H1 (cell line): Measurements from ENCODE around the gene FGGY. TPM values are rescaled to one million over a fixed set of nuclear protein-coding genes. Genes with fewer than 3 reads are reported as not detected.

ENCODE experiments used
- CTCF ChIA-PET: fragments of 300-600 bp; sonication (Branson Sonifier 250); formaldehyde crosslinking; loops from one replicate; lab custom pipeline; 2021; ENCODE audit not compliant: partially characterized antibody; lab: Charles Lee
- POLR2A ChIA-PET: fragments of 300-600 bp; sonication (Branson Sonifier 250); formaldehyde crosslinking; loops from one replicate; lab custom pipeline; 2021; ENCODE audit warnings: inconsistent platforms; ENCODE audit not compliant: partially characterized antibody; lab: Charles Lee
- DNase-seq, 2 experiments: peaks; one replicate each; pipeline versions ENCODE4 v3.0.0 to v3.0.0-alpha.2; 2010 to 2022; ENCODE audit warnings: low spot score in 2 of 2, low read depth in 1 of 2, mixed read lengths in 1 of 2
- FAIRE-seq: peaks from 2 replicates; lab custom pipeline; 2011; peaks lifted over from hg19 to GRCh38; lab: Jason Lieb, UNC
- H2AFZ ChIP-seq: 2 replicates; pipeline ENCODE4 v1.8.1; 2012; ENCODE audit warnings: low read length, inconsistent platforms
- H2AK5ac ChIP-seq: 2 replicates; pipeline ENCODE4 v1.6.1; 2013; ENCODE audit warnings: low read depth, low read length
- H2BK120ac ChIP-seq: replicated peaks from 2 replicates; pipeline ENCODE3; 2013; ENCODE audit warnings: low read depth, low read length, inconsistent platforms
- H2BK12ac ChIP-seq: 2 replicates; pipeline ENCODE4 v1.6.1; 2013; ENCODE audit warnings: low read depth, low read length
- H2BK15ac ChIP-seq: 2 replicates; pipeline ENCODE4 v1.6.1; 2013; ENCODE audit warnings: low read length
- H2BK20ac ChIP-seq: 2 replicates; pipeline ENCODE4 v1.6.1; 2013; ENCODE audit warnings: low read length
- H2BK5ac ChIP-seq: 2 replicates; pipeline ENCODE4 v1.6.1; 2013; ENCODE audit warnings: low read depth, low read length
- H3K14ac ChIP-seq: 2 replicates; pipeline ENCODE4 v1.6.1; 2013; ENCODE audit warnings: inconsistent platforms; ENCODE audit not compliant: insufficient read length
- H3K18ac ChIP-seq: 2 replicates; pipeline ENCODE4 v1.6.1; 2013; ENCODE audit warnings: low read length; ENCODE audit errors: extremely low read depth
- H3K23ac ChIP-seq: 2 replicates; pipeline ENCODE4 v1.6.1; 2013; ENCODE audit warnings: inconsistent platforms; ENCODE audit not compliant: insufficient read length
- H3K23me2 ChIP-seq: 2 replicates; pipeline ENCODE4 v1.6.1; 2013; ENCODE audit warnings: low read depth, low read length
- H3K27ac ChIP-seq: 2 replicates; pipeline ENCODE4 v1.6.1; 2011; ENCODE audit warnings: low read depth, low read length, inconsistent platforms
- H3K27me3 ChIP-seq, 4 experiments: replicated peaks in 1 of 4; 1 replicate in 1 of 4; 2 replicates in 3 of 4; pipeline versions ENCODE4 v1.6.1 to v1.8.1; 2011 to 2013; ENCODE audit warnings: low read length in 3 of 4, mild to moderate bottlenecking in 3 of 4, inconsistent platforms in 2 of 4, mixed read lengths in 2 of 4, moderate library complexity in 1 of 4; ENCODE audit not compliant: control insufficient read depth in 3 of 4, insufficient read depth in 3 of 4; ENCODE audit errors: extremely low read depth in 1 of 4
- H3K36me3 ChIP-seq, 4 experiments: 2 replicates each; pipeline versions ENCODE4 v1.6.1 to v1.8.1; 2011 to 2013; ENCODE audit warnings: mild to moderate bottlenecking in 4 of 4, low read length in 3 of 4, moderate library complexity in 2 of 4, control low read depth in 1 of 4, inconsistent platforms in 1 of 4; ENCODE audit not compliant: insufficient read depth in 4 of 4, control insufficient read depth in 2 of 4
- H3K4ac ChIP-seq: replicated peaks from 2 replicates; pipeline ENCODE3; 2013; ENCODE audit warnings: low read length, low read depth, mixed read lengths, inconsistent platforms; ENCODE audit not compliant: insufficient read length
- H3K4me1 ChIP-seq, 4 experiments: replicated peaks in 1 of 4; 1 replicate in 1 of 4; 2 replicates in 3 of 4; pipeline versions ENCODE4 v1.6.1 to v1.8.1; 2011 to 2013; ENCODE audit warnings: low read length in 3 of 4, inconsistent platforms in 2 of 4, mixed read lengths in 1 of 4; ENCODE audit not compliant: insufficient read depth in 4 of 4, control insufficient read depth in 3 of 4
- H3K4me2 ChIP-seq, 2 experiments: 2 replicates each; pipeline versions ENCODE4 v1.6.1 to v1.8.1; 2011 to 2013; ENCODE audit warnings: low read depth in 2 of 2, low read length in 2 of 2, control low read depth in 1 of 2, inconsistent platforms in 1 of 2, mild to moderate bottlenecking in 1 of 2; ENCODE audit not compliant: insufficient read depth in 1 of 2
- H3K4me3 ChIP-seq, 4 experiments: fragments of 200-600, 300-600 bp in 1 of 4; sonication (generic), shearing (Covaris generic), sonication (Bioruptor Twin) in 1 of 4; 2 replicates each; pipeline versions ENCODE4 v1.5.1 to v1.8.1; 2011 to 2016; ENCODE audit warnings: low read length in 4 of 4, low read depth in 3 of 4, control low read depth in 2 of 4, inconsistent platforms in 2 of 4, mild to moderate bottlenecking in 2 of 4, mixed read lengths in 1 of 4, moderate library complexity in 1 of 4; ENCODE audit not compliant: insufficient read depth in 2 of 4; ENCODE audit errors: extremely low read depth in 1 of 4
- H3K56ac ChIP-seq: replicated peaks from 2 replicates; pipeline ENCODE3; 2013; ENCODE audit warnings: low read depth, mild to moderate bottlenecking, mixed read lengths, low read length, inconsistent platforms; ENCODE audit not compliant: insufficient read length
- H3K79me1 ChIP-seq: 2 replicates; pipeline ENCODE4 v1.6.1; 2013; ENCODE audit warnings: low read depth, low read length, control low read depth
- H3K79me2 ChIP-seq, 2 experiments: 2 replicates each; pipeline versions ENCODE4 v1.6.1 to v1.8.1; 2012 to 2013; ENCODE audit warnings: low read length in 2 of 2, mild to moderate bottlenecking in 2 of 2, inconsistent platforms in 1 of 2; ENCODE audit not compliant: insufficient read depth in 2 of 2, control insufficient read depth in 1 of 2
- H3K9ac ChIP-seq, 4 experiments: replicated peaks in 1 of 4; 1 replicate in 1 of 4; 2 replicates in 3 of 4; pipeline versions ENCODE4 v1.6.1 to v1.8.1; 2011 to 2013; ENCODE audit warnings: low read depth in 3 of 4, low read length in 3 of 4, control low read depth in 2 of 4, mild to moderate bottlenecking in 2 of 4, moderate library complexity in 2 of 4, inconsistent platforms in 1 of 4; ENCODE audit errors: extremely low read depth in 1 of 4
- H3K9me3 ChIP-seq, 2 experiments: 2 replicates each; pipeline versions ENCODE4 v1.6.1 to v1.8.1; 2012 to 2013; ENCODE audit warnings: mild to moderate bottlenecking in 2 of 2, moderate library complexity in 2 of 2, control low read depth in 1 of 2, inconsistent platforms in 1 of 2, low read depth in 1 of 2, low read length in 1 of 2, mixed read lengths in 1 of 2; ENCODE audit not compliant: insufficient read depth in 2 of 2
- H4K20me1 ChIP-seq, 2 experiments: replicated peaks in 1 of 2; 2 replicates each; pipeline versions ENCODE3 to v1.8.1; 2011 to 2013; ENCODE audit warnings: inconsistent platforms in 2 of 2, low read length in 2 of 2, mild to moderate bottlenecking in 1 of 2; ENCODE audit not compliant: insufficient read depth in 2 of 2, control insufficient read depth in 1 of 2
- H4K5ac ChIP-seq: 2 replicates; pipeline ENCODE4 v1.6.1; 2013; ENCODE audit warnings: low read length, low read depth, mixed read lengths, inconsistent platforms; ENCODE audit not compliant: insufficient read length
- H4K8ac ChIP-seq: 2 replicates; pipeline ENCODE4 v1.8.0; 2013; ENCODE audit warnings: mild to moderate bottlenecking, moderate library complexity, low read length, inconsistent platforms; ENCODE audit not compliant: insufficient read depth; ENCODE audit errors: extremely low read depth
- H4K91ac ChIP-seq: replicated peaks from 2 replicates; pipeline ENCODE3; 2013; ENCODE audit warnings: low read length, mixed read lengths, inconsistent platforms; ENCODE audit not compliant: insufficient read length
- ASH2L ChIP-seq: fragments of 200-600, 300-600 bp; sonication (generic); IDR thresholded peaks from one replicate; pipeline ENCODE4 v1.7.1; 2017; ENCODE audit warnings: low read length
- CEBPB ChIP-seq: IDR thresholded peaks from 2 replicates; pipeline ENCODE4 v1.6.1; 2012; ENCODE audit warnings: low read depth, low read length
- EZH2 ChIP-seq: fragments of 200-600 bp; sonication (generic); IDR thresholded peaks from 2 replicates; pipeline ENCODE4 v1.7.1; 2012; ENCODE audit warnings: low read depth, mild to moderate bottlenecking, moderate library complexity, low read length, inconsistent platforms; ENCODE audit not compliant: severe bottlenecking
- FOSL1 ChIP-seq: IDR thresholded peaks from 2 replicates; pipeline ENCODE4 v1.6.1; 2011; ENCODE audit warnings: mild to moderate bottlenecking, low read depth, low read length, moderate library complexity; ENCODE audit not compliant: insufficient read depth
- GTF2F1 ChIP-seq: IDR thresholded peaks from 2 replicates; pipeline ENCODE4 v1.6.1; 2012; ENCODE audit warnings: low read depth, low read length, improper control_type of control experiment, borderline replicate concordance
- JUND ChIP-seq: IDR thresholded peaks from 2 replicates; pipeline ENCODE4 v1.6.1; 2011; ENCODE audit warnings: mild to moderate bottlenecking, improper control_type of control experiment, low read length
- KDM4A ChIP-seq: IDR thresholded peaks from one replicate; pipeline ENCODE4 v1.7.1; 2012; ENCODE audit warnings: low read depth, mild to moderate bottlenecking, moderate library complexity, low read length, inconsistent platforms; ENCODE audit not compliant: severe bottlenecking
- KDM5A ChIP-seq: fragments of 200-600 bp; IDR thresholded peaks from 2 replicates; pipeline ENCODE4 v1.7.1; 2012; ENCODE audit warnings: mild to moderate bottlenecking, low read length, inconsistent platforms, mixed read lengths
- NANOG ChIP-seq: IDR thresholded peaks from 2 replicates; pipeline ENCODE4 v1.6.1; 2011; ENCODE audit warnings: low read length, low read depth, mild to moderate bottlenecking, inconsistent platforms; ENCODE audit not compliant: insufficient read depth, poor library complexity, severe bottlenecking
- POLR2AphosphoS5 ChIP-seq: IDR thresholded peaks from 2 replicates; pipeline ENCODE4 v1.6.1; 2011; ENCODE audit warnings: low read depth, low read length
- SIRT6 ChIP-seq: IDR thresholded peaks from one replicate; pipeline ENCODE4 v1.7.1; 2012; ENCODE audit warnings: low read length, inconsistent platforms
- SP1 ChIP-seq: IDR thresholded peaks from 2 replicates; pipeline ENCODE4 v1.6.1; 2011; ENCODE audit warnings: low read depth, low read length
- SP2 ChIP-seq: IDR thresholded peaks from 2 replicates; pipeline ENCODE4 v1.6.1; 2012; ENCODE audit warnings: mild to moderate bottlenecking, low read length, inconsistent platforms
- WGBS, 2 experiments: shearing (Covaris generic) in 1 of 2; methylation state at CpG; one replicate each; pipeline versions ENCODE4 v1.1.6 to v1.1.7; 2013 to 2015; ENCODE audit warnings: low lambda C conversion rate in 2 of 2, mixed read lengths in 2 of 2, inconsistent platforms in 1 of 2, low coverage in 1 of 2, missing lambda C conversion rate in 1 of 2; ENCODE audit not compliant: insufficient replicate concordance in 2 of 2, insufficient coverage in 1 of 2, insufficient read length in 1 of 2; ENCODE audit errors: extremely low coverage in 1 of 2, missing lambda C conversion rate in 1 of 2; 5-methylcytosine and 5-hydroxymethylcytosine counted together
- polyA plus RNA-seq, 7 experiments: library from polyadenylated mRNA; depleted of rRNA in 3 of 7; stranded (reverse) in 5 of 7; unstranded in 2 of 7; fragments of >200 nt in 5 of 7; fragments of 200-250 nt in 2 of 7; gene quantifications; 1 replicate in 5 of 7; 2 replicates in 1 of 7; 4 replicates in 1 of 7; pipeline versions ENCODE4 v1.2.1 to v1.2.3, GENCODE V29; 2011 to 2013; ENCODE audit warnings: missing spikeins in 2 of 7, mixed read lengths in 2 of 7
- total RNA-seq: library from RNA; stranded (reverse); fragmentation: NEBNext Ultra II Directional; extraction: Animal tissue kit (Norgen Biotek cat#: 25700); gene quantifications from 2 replicates; pipeline ENCODE4 v1.2.1, GENCODE V29; 2021

Gene FGGY
- total and polyA plus RNA-seq, 2 of the 8 experiments (the other 6 are each of a cell fraction or from before 2014, with no cell fraction given), result 10.3 to 12.5 TPM

DNA sequence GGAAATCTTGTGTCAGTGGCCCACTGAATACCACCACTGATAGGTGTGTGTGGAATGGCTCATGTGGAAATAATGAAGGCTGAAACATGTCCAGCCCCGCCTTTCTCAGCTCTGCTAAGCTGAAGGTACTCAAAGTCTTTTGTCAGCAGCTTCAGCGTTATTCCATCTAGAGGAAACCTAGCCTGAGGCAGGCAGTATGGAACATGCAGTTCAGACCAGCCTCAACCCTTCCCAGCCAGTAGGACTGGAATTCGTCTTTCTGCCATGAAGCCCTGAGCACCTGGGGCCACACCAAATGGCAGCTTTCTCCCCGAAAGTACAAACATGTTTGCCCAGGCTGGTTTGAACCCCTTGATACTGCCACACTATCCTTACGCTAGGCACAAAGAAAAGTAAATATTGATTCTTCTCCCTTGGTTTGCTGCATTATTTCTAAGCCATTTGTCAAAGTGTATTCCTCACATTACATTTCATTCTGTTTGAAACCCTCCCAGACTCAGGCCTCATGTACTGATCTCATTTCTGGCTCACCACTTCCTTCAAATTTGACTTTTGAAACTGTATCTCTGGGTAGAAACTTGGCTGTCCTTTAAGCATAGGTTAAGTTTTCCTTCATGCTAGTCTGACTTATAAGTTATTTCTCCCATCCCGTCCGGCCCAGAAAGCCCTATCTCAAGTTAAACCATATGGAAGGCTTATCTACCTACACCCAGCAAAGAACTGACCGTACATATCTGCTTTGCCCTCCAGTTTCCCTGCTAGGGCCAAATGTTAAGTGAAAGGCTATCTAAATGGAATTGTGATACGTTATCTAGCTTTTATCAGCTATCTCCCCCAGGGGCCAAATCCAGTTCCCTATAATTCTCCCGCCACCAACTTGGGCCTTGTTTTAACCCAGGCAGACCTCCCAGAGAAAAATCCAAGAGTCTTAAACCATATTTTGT is 472.2 kb downstream of the FGGY start:
- no peaks in the 10 kb centered on the region for H3K23me2 ChIP-seq
- WGBS, 2 experiments, result 87% methylated on average over 10 of the region's 10 CpGs; no CpG with 5 or more reads in 1 of the 2 experiments
- no peak for DNase-seq
- no peak overlapping the region for H3K27ac ChIP-seq
- no peaks in the 10 kb centered on the region for H3K9me3 ChIP-seq
- H2BK120ac ChIP-seq, result no peak overlapping the region
- H4K20me1 ChIP-seq, result no peaks in the 10 kb centered on the region
- no peaks in the 10 kb centered on the region for H3K79me1 ChIP-seq
- H2BK5ac ChIP-seq, result no peak overlapping the region
- H3K18ac ChIP-seq, result no peak overlapping the region
- no peak overlapping the region for H2BK15ac ChIP-seq
- no peaks in the 10 kb centered on the region for H3K36me3 ChIP-seq
- no peaks in the 10 kb centered on the region for H3K27me3 ChIP-seq
- H2AK5ac ChIP-seq, result no peak overlapping the region
- H3K56ac ChIP-seq, result no peak overlapping the region
- H3K79me2 ChIP-seq, result no peaks in the 10 kb centered on the region
- H2BK12ac ChIP-seq, result no peak overlapping the region
- H3K14ac ChIP-seq, result no peak overlapping the region
- H2BK20ac ChIP-seq, result no peak overlapping the region
- FAIRE-seq, result no peak
- H4K5ac ChIP-seq, result no peak overlapping the region
- no peak overlapping the region for H4K91ac ChIP-seq
- ChIA-PET CTCF (interaction anchor here (0.6 to 2.2 kb wide), 3 partner anchors 10 to 227 kb away, joined by 3 to 9 read pairs (median 3); no protein-coding TSS in a partner anchor), POLR2A (no interaction called here)
- H2AFZ ChIP-seq, result no peak overlapping the region
- H4K8ac ChIP-seq, result no peak overlapping the region
- no peak overlapping the region for H3K4me3 ChIP-seq
- H3K23ac ChIP-seq, result no peak overlapping the region
- H3K9ac ChIP-seq, result no peak overlapping the region
- peaks cover 0 to 6% (median 2%) of the 10 kb centered on the region in 4 experiments; a peak in 1 of 7 replicates for H3K4me1 ChIP-seq
- no peak overlapping the region for H3K4me2 ChIP-seq
- H3K4ac ChIP-seq, result no peak overlapping the region
- TF ChIP-seq SP1 (no peak), KDM4A (no peak), FOSL1 (no peak), JUND (no peak), ASH2L (no peak), SP2 (no peak), NANOG (no peak), KDM5A (no peak), SIRT6 (no peak), CEBPB (no peak), POLR2AphosphoS5 (no peak), GTF2F1 (no peak), EZH2 (no peak)
